HG03460 (cell line): ENCODE results near the gene SLC24A3.

ENCODE experiments used
- ATAC-seq: cut with Tn5 transposase; IDR thresholded peaks from one replicate; pipeline ENCODE4 v1.9.1; 2021; ENCODE audit not compliant: unreplicated experiment

Gene SLC24A3

GRCh38 chr20:19301142-19301541 is 88.7 kb downstream of the SLC24A3 start:
- ATAC-seq = no peak

- ATAC-seq = no peak
Measured at GRCh38 chr20:19301843-19302242, 89.4 kb downstream of the SLC24A3 start.

- no peak for ATAC-seq
Measured at GRCh38 chr20:19302714-19303113, 90.3 kb downstream of the SLC24A3 start.

GRCh38 chr20:19304389-19304788 is 91.9 kb downstream of the SLC24A3 start:
- no peak for ATAC-seq

GRCh38 chr20:19304886-19305415 is 92.5 kb downstream of the SLC24A3 start:
- ATAC-seq = no peak

GRCh38 chr20:19308146-19308545 is 95.7 kb downstream of the SLC24A3 start:
- ATAC-seq = no peak

- no peak for ATAC-seq
Measured at GRCh38 chr20:19310541-19310940, 98.1 kb downstream of the SLC24A3 start.

- ATAC-seq = no peak
Measured at GRCh38 chr20:19313342-19314069, 101.1 kb downstream of the SLC24A3 start.

GRCh38 chr20:19314621-19315020 is 102.2 kb downstream of the SLC24A3 start:
- ATAC-seq = no peak

GRCh38 chr20:19317237-19318069 is 105.0 kb downstream of the SLC24A3 start:
- no peak for ATAC-seq

- ATAC-seq = no peak
Measured at GRCh38 chr20:19318610-19319009, 106.2 kb downstream of the SLC24A3 start.

GRCh38 chr20:19320005-19320404 is 107.6 kb downstream of the SLC24A3 start:
- no peak for ATAC-seq

- ATAC-seq = no peak
Measured at GRCh38 chr20:19321176-19321575, 108.7 kb downstream of the SLC24A3 start.

GRCh38 chr20:19322061-19322985 is 109.9 kb downstream of the SLC24A3 start:
- no peak for ATAC-seq

GRCh38 chr20:19327401-19327800 is 115.0 kb downstream of the SLC24A3 start:
- ATAC-seq = no peak

- no peak for ATAC-seq
Measured at GRCh38 chr20:19328676-19329075, 116.2 kb downstream of the SLC24A3 start.

GRCh38 chr20:19330038-19330437 is 117.6 kb downstream of the SLC24A3 start:
- ATAC-seq = no peak

GRCh38 chr20:19330731-19331130 is 118.3 kb downstream of the SLC24A3 start:
- ATAC-seq = no peak

GRCh38 chr20:19333563-19333962 is 121.1 kb downstream of the SLC24A3 start:
- no peak for ATAC-seq

- ATAC-seq = no peak
Measured at GRCh38 chr20:19335341-19335740, 122.9 kb downstream of the SLC24A3 start.

GRCh38 chr20:19335916-19336315 is 123.5 kb downstream of the SLC24A3 start:
- ATAC-seq = no peak
